OCI-LY3 (cell line): Measurements from ENCODE around the gene MRPL55.

Source experiments
- EZH2phosphoT487 ChIP-seq: fragments of 200-600 bp; shearing (Covaris generic); IDR thresholded peaks from 2 replicates; pipeline ENCODE4 v1.6.1; 2018; ENCODE audit warnings: antibody characterized with exemption, mixed run types, low read depth
- TF ChIP-seq, protein P1 (sequence below): fragments of 200-600, 300-600 bp; sonication (generic); IDR thresholded peaks from 2 replicates; pipeline ENCODE4 v1.5.1; 2014; ENCODE audit warnings: antibody characterized with exemption, low read length, low read depth

DNA sequence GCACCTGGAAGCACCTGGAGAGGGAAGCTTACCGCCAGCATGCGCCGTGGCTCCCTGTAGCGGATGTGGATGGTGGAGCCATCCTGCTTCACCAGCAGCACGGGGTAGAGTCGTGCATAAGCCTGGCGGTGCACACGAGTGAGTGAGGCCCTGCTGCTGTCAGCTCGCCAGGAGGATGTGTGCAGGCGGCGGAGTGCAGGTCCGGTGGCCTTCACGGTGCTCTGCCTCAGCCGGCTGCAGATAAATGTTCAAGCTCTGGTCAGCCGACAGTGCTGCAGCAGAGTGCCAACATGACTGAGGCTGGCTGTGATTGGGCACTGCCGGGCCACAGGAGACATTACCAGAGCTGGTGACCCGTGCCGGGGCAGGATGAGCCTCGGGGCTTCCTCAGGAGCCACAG is 1.5 kb downstream of the MRPL55 start:
- TF ChIP-seq, protein P1, sequence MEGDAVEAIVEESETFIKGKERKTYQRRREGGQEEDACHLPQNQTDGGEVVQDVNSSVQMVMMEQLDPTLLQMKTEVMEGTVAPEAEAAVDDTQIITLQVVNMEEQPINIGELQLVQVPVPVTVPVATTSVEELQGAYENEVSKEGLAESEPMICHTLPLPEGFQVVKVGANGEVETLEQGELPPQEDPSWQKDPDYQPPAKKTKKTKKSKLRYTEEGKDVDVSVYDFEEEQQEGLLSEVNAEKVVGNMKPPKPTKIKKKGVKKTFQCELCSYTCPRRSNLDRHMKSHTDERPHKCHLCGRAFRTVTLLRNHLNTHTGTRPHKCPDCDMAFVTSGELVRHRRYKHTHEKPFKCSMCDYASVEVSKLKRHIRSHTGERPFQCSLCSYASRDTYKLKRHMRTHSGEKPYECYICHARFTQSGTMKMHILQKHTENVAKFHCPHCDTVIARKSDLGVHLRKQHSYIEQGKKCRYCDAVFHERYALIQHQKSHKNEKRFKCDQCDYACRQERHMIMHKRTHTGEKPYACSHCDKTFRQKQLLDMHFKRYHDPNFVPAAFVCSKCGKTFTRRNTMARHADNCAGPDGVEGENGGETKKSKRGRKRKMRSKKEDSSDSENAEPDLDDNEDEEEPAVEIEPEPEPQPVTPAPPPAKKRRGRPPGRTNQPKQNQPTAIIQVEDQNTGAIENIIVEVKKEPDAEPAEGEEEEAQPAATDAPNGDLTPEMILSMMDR: no peak
- no peak for TF ChIP-seq EZH2phosphoT487
